GM18907 (cell line): Measurements from ENCODE around the gene SPP1.

Experiments
- ATAC-seq: cut with Tn5 transposase; IDR thresholded peaks from one replicate; pipeline ENCODE4 v1.9.1; 2021; ENCODE audit warnings: mild to moderate bottlenecking, moderate library complexity; ENCODE audit not compliant: unreplicated experiment

Gene SPP1

DNA sequence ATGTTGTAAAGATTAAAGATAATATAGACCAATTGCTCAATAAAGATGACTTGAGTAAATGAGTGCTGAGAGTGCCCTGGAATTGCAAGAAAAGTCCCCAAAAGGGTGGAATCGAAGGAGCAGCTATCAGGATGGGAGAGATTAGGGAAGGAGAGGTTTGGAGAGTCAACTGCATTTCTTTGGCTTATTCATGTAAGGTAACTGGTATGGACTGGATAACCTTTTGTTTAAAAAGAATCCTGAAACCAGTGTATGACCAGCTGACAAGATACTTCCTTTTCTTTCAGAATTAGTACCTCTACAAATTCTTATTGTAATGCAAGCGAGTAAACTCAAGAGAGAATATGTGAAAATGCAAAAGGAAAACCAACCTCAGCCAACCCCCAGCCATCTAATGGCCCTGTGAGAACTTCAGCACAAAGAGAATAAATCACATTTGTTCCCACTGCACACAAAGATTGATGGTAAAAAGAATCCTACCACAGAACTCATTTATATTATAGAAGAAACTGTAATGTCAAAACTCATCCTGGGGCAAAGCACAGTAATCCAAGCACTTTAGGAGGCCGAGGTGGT, 24.5 kb upstream of the SPP1 start:
- no peak for ATAC-seq

- no peak for ATAC-seq
Measured at GRCh38 chr4:87953826-87954225, 21.7 kb upstream of the SPP1 start.

DNA sequence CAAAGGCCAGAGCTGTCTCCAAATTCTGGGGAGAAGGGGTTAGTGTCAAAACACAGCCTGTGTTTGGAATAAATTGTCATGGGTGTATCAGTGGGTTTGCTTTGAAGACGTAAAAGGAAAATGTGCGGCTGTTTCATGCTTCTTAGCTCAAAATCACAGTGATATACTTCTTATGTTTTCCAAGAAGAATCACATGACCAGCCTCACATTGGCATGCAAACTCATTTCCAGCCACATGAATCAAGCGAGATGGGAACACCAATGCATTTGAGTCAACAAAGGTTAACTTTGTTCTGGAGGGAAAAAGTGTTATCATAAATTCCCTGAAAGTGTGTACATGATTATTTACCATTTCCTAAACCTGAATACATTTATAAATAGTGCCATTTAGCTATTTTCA, 19.0 kb upstream of the SPP1 start:
- no peak for ATAC-seq

- no peak for ATAC-seq
Measured at GRCh38 chr4:87957061-87957460, 18.5 kb upstream of the SPP1 start.

DNA sequence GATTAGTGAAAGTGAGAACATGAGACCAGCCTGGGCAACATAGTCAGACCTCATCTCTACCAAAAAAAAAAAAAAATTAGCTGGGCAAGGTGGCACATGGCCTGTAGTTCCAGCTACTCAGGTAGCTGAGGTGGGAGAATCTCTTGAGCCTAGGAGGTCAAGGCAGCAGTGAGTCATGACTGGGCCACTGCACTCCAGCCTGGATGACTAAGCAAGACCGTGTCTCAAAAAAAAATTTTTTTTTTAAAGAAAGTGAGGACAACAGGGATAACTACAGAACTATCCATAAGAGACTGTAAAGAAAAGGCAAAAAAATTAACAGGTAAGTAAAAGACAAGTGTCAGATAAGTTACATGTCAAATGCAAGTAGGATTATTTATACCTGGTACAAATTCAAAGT, 13.5 kb upstream of the SPP1 start:
- no peak for ATAC-seq

GRCh38 chr4:87962398-87963146, 12.9 kb upstream of the SPP1 start:
- ATAC-seq = no peak

- ATAC-seq = no peak
Measured at GRCh38 chr4:87965501-87965975, 10.0 kb upstream of the SPP1 start.

GRCh38 chr4:87966095-87966496, 9.4 kb upstream of the SPP1 start:
- no peak for ATAC-seq

- ATAC-seq = no peak
Measured at GRCh38 chr4:87967193-87967592, 8.3 kb upstream of the SPP1 start.

DNA sequence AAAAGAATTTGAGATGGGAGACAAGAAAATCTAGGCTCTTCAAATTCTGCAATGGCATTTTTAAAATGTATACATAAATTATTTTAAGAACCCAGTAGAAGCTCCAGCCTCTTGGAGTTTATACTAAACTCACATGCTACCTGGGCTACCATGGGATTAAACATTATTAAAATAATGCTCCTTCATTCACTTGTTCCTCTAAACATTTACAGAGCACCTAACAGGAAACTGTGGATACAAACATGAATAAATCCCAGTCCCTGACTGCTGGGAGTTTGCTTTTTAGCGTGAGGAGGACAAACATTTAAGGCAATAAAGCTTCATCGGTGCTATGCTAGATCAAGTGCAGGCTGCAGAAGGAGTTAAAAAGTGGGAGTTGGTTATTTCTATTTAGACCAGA, 5.4 kb upstream of the SPP1 start:
- ATAC-seq = no peak

DNA sequence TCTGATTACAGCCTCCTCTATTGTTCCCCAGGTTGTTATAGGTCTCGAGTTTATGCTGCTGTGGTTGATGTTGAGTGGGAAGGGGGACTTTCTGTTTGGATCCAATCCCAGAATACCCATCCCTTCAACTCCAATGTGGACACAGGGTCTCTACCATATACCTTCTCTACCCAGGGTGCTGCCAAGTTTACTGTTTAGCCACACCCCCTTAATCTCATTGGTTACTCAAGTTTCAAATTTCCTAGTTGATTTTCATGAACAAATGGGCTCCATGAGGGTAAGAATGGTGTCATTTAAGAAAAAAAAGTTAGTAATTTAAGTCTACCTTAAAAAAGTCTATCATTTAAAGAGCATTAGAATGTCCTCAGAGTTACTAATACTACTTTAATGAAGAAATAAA, 3.6 kb upstream of the SPP1 start:
- no peak for ATAC-seq

GRCh38 chr4:87973283-87974169, 2.0 kb upstream of the SPP1 start:
- ATAC-seq = peak; percentile 62

GRCh38 chr4:87974856-87975462, 555 bp upstream of the SPP1 start:
- peak; percentile 46 for ATAC-seq

DNA sequence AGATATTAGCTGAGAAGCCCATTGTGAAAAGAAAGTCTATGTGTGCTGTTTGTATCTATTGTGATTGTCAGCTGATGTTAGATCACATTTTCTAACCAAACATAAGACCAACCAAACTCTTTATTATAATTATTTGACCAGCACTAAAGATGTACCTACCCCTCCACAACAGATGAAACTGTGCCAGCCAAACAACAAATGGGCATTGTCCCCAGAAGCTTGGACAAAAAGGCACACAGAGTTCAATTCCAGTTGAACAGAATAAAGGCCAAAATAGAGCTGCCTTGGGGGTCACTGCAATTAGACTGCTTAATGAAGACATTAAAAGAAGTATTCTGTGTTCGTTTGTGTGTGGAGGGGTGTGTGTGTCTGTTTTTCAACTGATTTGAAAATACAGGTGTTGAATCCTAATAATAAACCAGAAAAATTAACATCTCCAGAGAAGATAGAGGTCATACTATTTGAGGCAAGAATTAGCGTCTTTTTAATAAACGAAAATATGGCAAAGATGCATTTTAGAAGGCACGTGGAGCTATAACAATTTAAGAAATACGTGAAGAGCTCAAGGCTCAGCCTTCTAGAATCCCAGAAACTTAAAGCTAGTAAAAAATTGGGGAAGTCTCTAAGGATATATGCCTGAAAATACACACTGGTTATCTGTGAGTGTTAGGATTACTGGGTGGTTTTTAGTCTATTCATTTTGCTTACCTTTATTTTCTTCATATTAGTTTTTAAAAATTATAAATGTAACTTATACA, 2.2 kb downstream of the SPP1 start:
- ATAC-seq = no peak

- ATAC-seq = no peak
Measured at GRCh38 chr4:87978681-87979080, 3.2 kb downstream of the SPP1 start.

GRCh38 chr4:87979810-87980209, 4.3 kb downstream of the SPP1 start:
- no peak for ATAC-seq

DNA sequence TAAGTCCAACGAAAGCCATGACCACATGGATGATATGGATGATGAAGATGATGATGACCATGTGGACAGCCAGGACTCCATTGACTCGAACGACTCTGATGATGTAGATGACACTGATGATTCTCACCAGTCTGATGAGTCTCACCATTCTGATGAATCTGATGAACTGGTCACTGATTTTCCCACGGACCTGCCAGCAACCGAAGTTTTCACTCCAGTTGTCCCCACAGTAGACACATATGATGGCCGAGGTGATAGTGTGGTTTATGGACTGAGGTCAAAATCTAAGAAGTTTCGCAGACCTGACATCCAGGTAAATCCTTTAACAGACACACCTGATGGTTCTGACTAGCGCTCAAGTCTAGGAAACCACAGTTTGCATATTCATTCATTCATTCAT, 6.0 kb downstream of the SPP1 start:
- no peak for ATAC-seq

GRCh38 chr4:87982036-87982435, 6.5 kb downstream of the SPP1 start:
- peak; percentile 52 for ATAC-seq

DNA sequence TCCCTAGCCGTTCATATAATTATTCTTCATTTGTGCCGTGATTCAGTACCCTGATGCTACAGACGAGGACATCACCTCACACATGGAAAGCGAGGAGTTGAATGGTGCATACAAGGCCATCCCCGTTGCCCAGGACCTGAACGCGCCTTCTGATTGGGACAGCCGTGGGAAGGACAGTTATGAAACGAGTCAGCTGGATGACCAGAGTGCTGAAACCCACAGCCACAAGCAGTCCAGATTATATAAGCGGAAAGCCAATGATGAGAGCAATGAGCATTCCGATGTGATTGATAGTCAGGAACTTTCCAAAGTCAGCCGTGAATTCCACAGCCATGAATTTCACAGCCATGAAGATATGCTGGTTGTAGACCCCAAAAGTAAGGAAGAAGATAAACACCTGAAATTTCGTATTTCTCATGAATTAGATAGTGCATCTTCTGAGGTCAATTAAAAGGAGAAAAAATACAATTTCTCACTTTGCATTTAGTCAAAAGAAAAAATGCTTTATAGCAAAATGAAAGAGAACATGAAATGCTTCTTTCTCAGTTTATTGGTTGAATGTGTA, 7.0 kb downstream of the SPP1 start:
- ATAC-seq = peak; percentile 9

DNA sequence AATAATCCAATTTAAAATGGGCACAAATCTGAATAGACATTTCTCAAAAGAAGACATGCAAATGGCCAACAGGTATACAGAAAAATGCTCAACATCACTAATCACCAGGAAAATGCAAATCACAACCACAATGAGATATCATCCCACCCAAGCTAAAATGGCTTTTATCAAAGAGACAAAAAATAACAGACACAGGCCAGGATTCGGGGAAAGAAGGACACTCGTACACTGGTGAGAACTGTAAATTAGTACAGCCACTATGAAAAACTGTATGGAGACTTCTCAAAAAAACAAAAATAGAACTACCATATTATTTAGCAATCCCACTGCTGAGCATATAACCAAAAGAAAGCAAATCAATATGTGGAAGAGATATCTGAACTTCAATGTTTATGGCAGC, 8.5 kb downstream of the SPP1 start:
- ATAC-seq = no peak
